ENCODE data around the gene FHIT.

GRCh38 chr3:60169755-60170154 is 1081.5 kb downstream of the FHIT start:
- TF ChIP-seq CTCF (IDR thresholded peaks at IDR 0.05) (no peak), POLR2A (IDR thresholded peaks at IDR 0.05) (no peak)
